Nephron progenitor cell (in vitro differentiated cells): ENCODE results near the gene SPPL3.
"Not testable (repeated sequence)": the region's sequence is repeated elsewhere in the genome, so short reads cannot be mapped to it uniquely, and the experiment has no call there.

ENCODE experiments used
- DNase-seq: peaks from one replicate; pipeline ENCODE4 v3.0.0; 2021
- H3K27ac Mint-ChIP-seq: 2 replicates; pipeline ENCODE4 v1.8.0; 2021; ENCODE audit warnings: mild to moderate bottlenecking, moderate library complexity, mixed read lengths
- H3K27me3 Mint-ChIP-seq: 2 replicates; pipeline ENCODE4 v1.8.0; 2021; ENCODE audit warnings: mild to moderate bottlenecking, low read depth, mixed read lengths; ENCODE audit not compliant: poor library complexity
- H3K36me3 Mint-ChIP-seq: 2 replicates; pipeline ENCODE4 v1.8.0; 2021; ENCODE audit warnings: low read depth, mixed read lengths
- H3K4me1 Mint-ChIP-seq: 2 replicates; pipeline ENCODE4 v1.8.0; 2021; ENCODE audit warnings: mixed read lengths
- H3K4me3 Mint-ChIP-seq: 2 replicates; pipeline ENCODE4 v1.8.0; 2021; ENCODE audit warnings: mild to moderate bottlenecking, moderate library complexity, mixed read lengths
- H3K9me3 Mint-ChIP-seq: 2 replicates; pipeline ENCODE4 v1.8.0; 2021; ENCODE audit warnings: mild to moderate bottlenecking, moderate library complexity, mixed read lengths
- TF ChIP-seq, protein P1 (sequence below): fragments of 200-600 bp; sonication (generic); IDR thresholded peaks from 2 replicates; pipeline ENCODE4 v1.5.0; 2021; ENCODE audit warnings: antibody characterized with exemption

SPPL3 gene

DNA sequence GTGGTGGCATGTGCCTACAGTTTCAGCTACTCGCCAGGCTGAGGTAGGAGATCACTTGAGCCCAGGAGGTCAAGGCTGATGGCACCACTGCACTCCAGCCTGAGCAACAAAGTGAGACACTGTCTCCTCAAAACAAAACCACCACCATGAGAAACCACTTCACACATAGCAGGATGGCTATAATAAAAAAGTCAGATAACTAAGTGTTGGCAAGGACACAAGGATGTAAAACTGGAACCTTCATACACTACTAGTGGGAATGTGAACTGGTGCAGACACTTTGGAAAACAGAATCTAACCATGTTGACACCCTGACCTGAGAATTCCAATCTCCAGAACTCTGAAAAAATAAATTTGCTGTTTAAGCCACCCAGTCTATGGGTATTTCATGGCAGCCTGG is 110.8 kb downstream of the SPPL3 start:
- Mint-ChIP-seq H3K4me1 (no peaks in the 10 kb centered on the region), H3K36me3 (peaks cover 81% of the 10 kb centered on the region), H3K9me3 (peaks cover 52% of the 10 kb centered on the region), H3K27me3 (peaks cover 4% of the 10 kb centered on the region), H3K27ac (no peak overlapping the region), H3K4me3 (no peak overlapping the region)
- TF ChIP-seq, protein P1, sequence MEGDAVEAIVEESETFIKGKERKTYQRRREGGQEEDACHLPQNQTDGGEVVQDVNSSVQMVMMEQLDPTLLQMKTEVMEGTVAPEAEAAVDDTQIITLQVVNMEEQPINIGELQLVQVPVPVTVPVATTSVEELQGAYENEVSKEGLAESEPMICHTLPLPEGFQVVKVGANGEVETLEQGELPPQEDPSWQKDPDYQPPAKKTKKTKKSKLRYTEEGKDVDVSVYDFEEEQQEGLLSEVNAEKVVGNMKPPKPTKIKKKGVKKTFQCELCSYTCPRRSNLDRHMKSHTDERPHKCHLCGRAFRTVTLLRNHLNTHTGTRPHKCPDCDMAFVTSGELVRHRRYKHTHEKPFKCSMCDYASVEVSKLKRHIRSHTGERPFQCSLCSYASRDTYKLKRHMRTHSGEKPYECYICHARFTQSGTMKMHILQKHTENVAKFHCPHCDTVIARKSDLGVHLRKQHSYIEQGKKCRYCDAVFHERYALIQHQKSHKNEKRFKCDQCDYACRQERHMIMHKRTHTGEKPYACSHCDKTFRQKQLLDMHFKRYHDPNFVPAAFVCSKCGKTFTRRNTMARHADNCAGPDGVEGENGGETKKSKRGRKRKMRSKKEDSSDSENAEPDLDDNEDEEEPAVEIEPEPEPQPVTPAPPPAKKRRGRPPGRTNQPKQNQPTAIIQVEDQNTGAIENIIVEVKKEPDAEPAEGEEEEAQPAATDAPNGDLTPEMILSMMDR: no peak
- no peak for DNase-seq

- H3K9me3 Mint-ChIP-seq: peaks cover 47% of the 10 kb centered on the region
- not testable (repeated sequence) for H3K27ac Mint-ChIP-seq, H3K4me1 Mint-ChIP-seq, DNase-seq, H3K27me3 Mint-ChIP-seq, H3K4me3 Mint-ChIP-seq
- H3K36me3 Mint-ChIP-seq: peaks cover 73% of the 10 kb centered on the region
These were observed 111.7 kb downstream of the SPPL3 start for GRCh38 chr12:120792456-120792855.

- TF ChIP-seq, protein P1: no peak
- Mint-ChIP-seq H3K9me3 (peaks cover 40% of the 10 kb centered on the region), H3K36me3 (peaks cover 66% of the 10 kb centered on the region), H3K4me3 (no peak overlapping the region), H3K27me3 (peaks cover 4% of the 10 kb centered on the region), H3K4me1 (no peaks in the 10 kb centered on the region), H3K27ac (no peak overlapping the region)
- no peak for DNase-seq
These were observed 112.4 kb downstream of the SPPL3 start for GRCh38 chr12:120791669-120792176.

DNA sequence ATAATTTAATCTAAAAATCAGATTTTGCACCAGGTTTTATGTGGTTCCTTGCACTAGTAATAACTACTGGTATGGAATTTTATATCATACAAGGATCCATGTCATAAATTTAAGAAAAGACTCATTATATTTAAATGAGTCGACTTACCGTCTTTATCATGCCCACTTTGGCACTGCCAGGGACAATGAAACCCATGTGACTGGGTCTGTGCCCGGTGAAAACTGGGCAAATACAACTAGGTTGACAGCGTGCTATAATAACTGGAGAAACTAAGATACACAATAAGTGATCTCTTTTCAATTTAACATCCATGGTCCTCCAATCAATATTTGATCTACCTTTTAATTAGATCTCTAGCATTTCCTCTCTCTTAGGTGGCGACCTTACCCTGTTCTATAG is 114.0 kb downstream of the SPPL3 start:
- peaks cover 49% of the 10 kb centered on the region for H3K36me3 Mint-ChIP-seq
- TF ChIP-seq, protein P1: no peak
- no peaks in the 10 kb centered on the region for H3K27me3 Mint-ChIP-seq
- no peaks in the 10 kb centered on the region for H3K4me1 Mint-ChIP-seq
- no peak overlapping the region for H3K4me3 Mint-ChIP-seq
- peaks cover 23% of the 10 kb centered on the region for H3K9me3 Mint-ChIP-seq
- no peak for DNase-seq
- no peak overlapping the region for H3K27ac Mint-ChIP-seq

- no peaks in the 10 kb centered on the region for H3K27me3 Mint-ChIP-seq
- peaks cover 2% of the 10 kb centered on the region for H3K9me3 Mint-ChIP-seq
- no peaks in the 10 kb centered on the region for H3K4me1 Mint-ChIP-seq
- no peak for DNase-seq
- peaks cover 48% of the 10 kb centered on the region for H3K36me3 Mint-ChIP-seq
- TF ChIP-seq, protein P1: no peak
- no peak overlapping the region for H3K4me3 Mint-ChIP-seq
- no peak overlapping the region for H3K27ac Mint-ChIP-seq
These were observed 116.3 kb downstream of the SPPL3 start for GRCh38 chr12:120787889-120788288.

DNA sequence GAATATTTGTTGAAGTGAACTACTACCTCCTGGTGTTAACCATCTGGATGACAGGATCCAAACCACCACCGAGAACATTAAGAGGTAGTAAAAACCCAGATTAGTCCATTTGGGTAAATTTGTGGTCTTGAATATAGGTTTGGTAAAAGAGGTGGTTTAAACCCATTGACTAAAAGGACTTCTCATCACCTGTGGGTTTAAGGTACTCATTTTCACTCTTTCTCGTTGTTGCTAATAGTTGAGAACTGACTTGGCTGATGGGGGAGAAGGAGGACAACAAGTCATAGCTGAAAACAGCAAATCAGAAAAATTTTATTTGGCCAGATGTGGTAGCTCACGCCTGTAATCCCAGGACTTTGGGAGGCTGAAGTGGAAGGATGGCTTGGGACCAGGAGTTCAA is 119.4 kb downstream of the SPPL3 start:
- Mint-ChIP-seq H3K27ac (no peak overlapping the region), H3K9me3 (no peaks in the 10 kb centered on the region), H3K27me3 (no peaks in the 10 kb centered on the region), H3K36me3 (peaks cover 41% of the 10 kb centered on the region), H3K4me1 (no peaks in the 10 kb centered on the region), H3K4me3 (no peak overlapping the region)
- DNase-seq: no peak
- TF ChIP-seq, protein P1: no peak
